ENCODE data around the gene LETM1. TPM values are rescaled to one million over a fixed set of nuclear protein-coding genes. Genes with fewer than 3 reads are reported as not detected.

LETM1 gene
- total and polyA plus RNA-seq, 3 experiments from 2014 or later, result 15.5 to 87.3 (median 85.4) TPM

DNA sequence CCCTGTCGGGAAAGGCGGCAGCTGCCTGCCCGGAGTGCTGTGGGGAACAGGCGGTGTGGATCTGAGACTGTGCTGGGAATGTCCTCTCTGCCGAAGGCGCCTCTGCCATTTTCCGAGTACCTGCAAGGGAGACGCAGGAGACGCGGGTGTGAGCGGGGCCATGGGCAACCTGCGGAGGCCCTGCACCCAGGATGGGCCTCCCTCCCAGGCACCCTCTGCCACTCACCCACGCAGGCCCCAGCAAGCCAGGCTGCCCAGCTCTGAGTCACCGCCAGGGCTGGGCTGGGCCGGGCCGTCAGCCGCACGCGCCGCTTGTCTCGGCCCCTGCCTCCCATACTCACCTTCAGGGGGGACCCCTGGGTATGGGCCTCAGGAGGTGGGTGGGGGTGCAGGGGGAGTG, 66.4 kb downstream of the LETM1 start:
- no peaks in the 10 kb centered on the region for H3K4me1 Mint-ChIP-seq
- H3K27me3 Mint-ChIP-seq, result peaks cover 5 to 7% of the 10 kb centered on the region in 2 donors
- H3K36me3 Mint-ChIP-seq, result no peaks in the 10 kb centered on the region
- DNase-seq, result no peak
- H3K4me3 Mint-ChIP-seq, result no peak overlapping the region
- no peak overlapping the region for H3K27ac Mint-ChIP-seq
- H3K9me3 Mint-ChIP-seq, result no peaks in the 10 kb centered on the region
- no peaks in the 10 kb centered on the region for H3K9me3 ChIP-seq (ENCODE audit: low read length)
- no peaks in the 10 kb centered on the region for H3K36me3 ChIP-seq (ENCODE audit: insufficient read depth, low read length)
- CTCF ChIA-PET, result no interaction called here
- no peak overlapping the region for H3K4me3 ChIP-seq (ENCODE audit: low read length)
- no peak overlapping the region for H3K27ac ChIP-seq (ENCODE audit: low read depth, low read length)
- H3K27me3 ChIP-seq (ENCODE audit: insufficient read depth, low read length, poor library complexity, severe bottlenecking), result no peaks in the 10 kb centered on the region
- POLR2A ChIA-PET, result no interaction called here
- peaks cover 5% of the 10 kb centered on the region for H3K4me1 ChIP-seq (ENCODE audit: insufficient read depth, low read length)

GRCh38 chr4:1788254-1788973, 67.5 kb downstream of the LETM1 start:
- CTCF ChIA-PET, result no interaction called here
- DNase-seq, result no peak
- H3K4me1 Mint-ChIP-seq, result no peaks in the 10 kb centered on the region
- H3K27ac Mint-ChIP-seq, result no peak overlapping the region
- Histone ChIP-seq H3K36me3 (ENCODE audit: insufficient read depth, low read length) (no peaks in the 10 kb centered on the region), H3K27ac (ENCODE audit: low read depth, low read length) (no peak overlapping the region), H3K27me3 (ENCODE audit: insufficient read depth, low read length, poor library complexity, severe bottlenecking) (no peaks in the 10 kb centered on the region), H3K4me1 (ENCODE audit: insufficient read depth, low read length) (no peaks in the 10 kb centered on the region), H3K4me3 (ENCODE audit: low read length) (no peak overlapping the region), H3K9me3 (ENCODE audit: low read length) (no peaks in the 10 kb centered on the region)
- no peaks in the 10 kb centered on the region for H3K36me3 Mint-ChIP-seq
- H3K27me3 Mint-ChIP-seq, result peaks cover 5 to 7% of the 10 kb centered on the region in 2 donors
- POLR2A ChIA-PET, result no interaction called here
- H3K9me3 Mint-ChIP-seq, result no peaks in the 10 kb centered on the region
- H3K4me3 Mint-ChIP-seq, result no peak overlapping the region

DNA sequence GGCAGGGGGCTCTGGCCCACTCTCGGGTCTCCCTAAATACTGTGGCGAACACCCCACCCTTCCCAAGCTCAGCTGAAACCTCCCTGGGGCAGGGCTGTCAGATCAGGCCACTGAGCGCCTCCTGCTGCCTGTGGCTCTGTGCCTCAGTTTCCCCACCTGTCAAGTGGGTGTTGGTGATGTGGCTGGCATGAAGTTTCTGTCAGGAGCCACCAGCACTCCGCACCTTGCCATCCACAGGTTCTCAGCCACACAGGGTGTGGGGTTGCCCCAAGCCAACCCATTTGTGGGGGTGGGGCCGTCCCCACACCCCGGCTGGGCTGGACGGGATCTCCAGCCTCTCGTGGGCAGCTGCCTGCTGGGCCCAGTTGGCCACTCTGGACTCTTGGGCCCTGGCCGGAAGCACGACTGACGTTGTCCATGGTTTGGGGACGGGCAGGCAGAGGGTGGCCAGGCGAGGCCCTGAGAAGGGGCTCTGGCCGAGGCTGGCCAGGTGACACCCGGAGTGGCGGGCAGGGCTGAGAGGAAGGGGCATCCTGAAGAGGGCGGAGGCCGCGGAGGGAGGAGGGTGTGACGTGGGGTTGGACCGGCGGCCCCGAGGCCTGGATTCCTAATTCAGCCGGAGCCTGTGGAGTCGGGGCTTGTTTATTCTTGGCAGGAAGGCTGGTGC, 68.4 kb downstream of the LETM1 start:
- H3K36me3 ChIP-seq (ENCODE audit: insufficient read depth, low read length), result no peaks in the 10 kb centered on the region
- no peaks in the 10 kb centered on the region for H3K27me3 ChIP-seq (ENCODE audit: insufficient read depth, low read length, poor library complexity, severe bottlenecking)
- H3K9me3 ChIP-seq (ENCODE audit: low read length), result no peaks in the 10 kb centered on the region
- no peak for DNase-seq
- Mint-ChIP-seq H3K9me3 (no peaks in the 10 kb centered on the region), H3K27me3 (peaks cover 5 to 7% of the 10 kb centered on the region in 2 donors), H3K4me1 (no peaks in the 10 kb centered on the region), H3K27ac (no peak overlapping the region), H3K36me3 (no peaks in the 10 kb centered on the region), H3K4me3 (no peak overlapping the region)
- H3K4me1 ChIP-seq (ENCODE audit: insufficient read depth, low read length), result no peaks in the 10 kb centered on the region
- no peak overlapping the region for H3K4me3 ChIP-seq (ENCODE audit: low read length)
- POLR2A ChIA-PET, result no interaction called here
- no peak overlapping the region for H3K27ac ChIP-seq (ENCODE audit: low read depth, low read length)
- CTCF ChIA-PET, result no interaction called here

DNA sequence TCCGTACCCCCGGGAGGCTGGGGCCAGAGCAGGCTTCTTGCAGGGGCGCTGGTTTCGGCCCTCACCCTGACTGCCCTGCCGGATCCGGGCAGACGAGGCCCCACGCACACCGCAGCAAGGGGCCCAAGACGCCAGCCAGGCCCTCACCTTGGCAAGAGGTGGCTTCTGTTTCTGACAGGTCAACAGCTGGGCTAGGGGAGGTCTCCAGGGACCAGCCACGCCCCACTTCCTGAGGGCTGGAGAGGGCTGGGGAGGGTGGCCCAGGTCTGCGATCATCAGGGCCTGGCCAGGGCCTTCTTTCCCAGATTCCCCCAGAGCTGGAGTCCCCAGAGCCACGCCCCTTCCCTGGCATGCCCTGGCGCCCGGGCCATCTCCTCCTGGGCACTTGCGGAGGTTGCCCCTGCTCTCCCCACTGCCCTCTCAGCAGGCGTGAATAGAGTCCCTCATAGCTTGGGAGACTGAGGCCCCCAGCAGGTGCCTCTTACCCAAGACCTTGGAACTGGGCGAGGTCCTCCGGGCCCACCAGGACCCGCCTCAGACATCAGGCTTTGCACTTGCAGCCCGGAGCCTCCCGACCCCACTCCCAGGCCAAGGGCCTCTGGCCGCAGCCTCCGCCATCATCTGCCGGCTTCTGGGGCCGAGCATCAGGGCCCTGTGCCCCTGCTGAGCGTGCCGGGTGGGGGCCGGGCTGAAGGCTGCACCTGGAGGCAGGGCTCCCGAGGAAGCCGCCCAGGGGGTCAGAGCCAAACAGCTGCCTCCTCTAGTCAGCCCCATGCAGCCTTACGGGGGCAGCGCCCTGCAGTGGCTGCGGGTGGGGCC, 69.2 kb downstream of the LETM1 start:
- no peak overlapping the region for H3K4me3 ChIP-seq (ENCODE audit: low read length)
- H3K4me1 ChIP-seq (ENCODE audit: insufficient read depth, low read length), result no peaks in the 10 kb centered on the region
- H3K27ac ChIP-seq (ENCODE audit: low read depth, low read length), result no peak overlapping the region
- H3K36me3 Mint-ChIP-seq, result no peaks in the 10 kb centered on the region
- H3K4me3 Mint-ChIP-seq, result no peak overlapping the region
- H3K36me3 ChIP-seq (ENCODE audit: insufficient read depth, low read length), result no peaks in the 10 kb centered on the region
- no peaks in the 10 kb centered on the region for H3K4me1 Mint-ChIP-seq
- CTCF ChIA-PET, result no interaction called here
- H3K9me3 ChIP-seq (ENCODE audit: low read length), result no peaks in the 10 kb centered on the region
- no peaks in the 10 kb centered on the region for H3K9me3 Mint-ChIP-seq
- no peak overlapping the region for H3K27ac Mint-ChIP-seq
- POLR2A ChIA-PET, result no interaction called here
- no peaks in the 10 kb centered on the region for H3K27me3 ChIP-seq (ENCODE audit: insufficient read depth, low read length, poor library complexity, severe bottlenecking)
- peaks cover 5 to 7% of the 10 kb centered on the region in 2 donors for H3K27me3 Mint-ChIP-seq
- no peak for DNase-seq

- no peaks in the 10 kb centered on the region for H3K36me3 Mint-ChIP-seq
- H3K4me1 Mint-ChIP-seq, result no peaks in the 10 kb centered on the region
- H3K4me3 Mint-ChIP-seq, result no peak overlapping the region
- H3K27me3 Mint-ChIP-seq, result peaks cover under 1 to 2% of the 10 kb centered on the region in 2 donors
- Histone ChIP-seq H3K27ac (ENCODE audit: low read depth, low read length) (no peak overlapping the region), H3K4me1 (ENCODE audit: insufficient read depth, low read length) (no peaks in the 10 kb centered on the region), H3K36me3 (ENCODE audit: insufficient read depth, low read length) (no peaks in the 10 kb centered on the region), H3K9me3 (ENCODE audit: low read length) (no peaks in the 10 kb centered on the region), H3K27me3 (ENCODE audit: insufficient read depth, low read length, poor library complexity, severe bottlenecking) (no peaks in the 10 kb centered on the region), H3K4me3 (ENCODE audit: low read length) (no peak overlapping the region)
- CTCF ChIA-PET, result no interaction called here
- DNase-seq, result no peak
- POLR2A ChIA-PET, result no interaction called here
- no peaks in the 10 kb centered on the region for H3K9me3 Mint-ChIP-seq
- no peak overlapping the region for H3K27ac Mint-ChIP-seq
Measured at GRCh38 chr4:1785592-1785991, 70.4 kb downstream of the LETM1 start.

- Histone ChIP-seq H3K9me3 (ENCODE audit: low read length) (no peaks in the 10 kb centered on the region), H3K27ac (ENCODE audit: low read depth, low read length) (no peak overlapping the region), H3K36me3 (ENCODE audit: insufficient read depth, low read length) (no peaks in the 10 kb centered on the region), H3K4me1 (ENCODE audit: insufficient read depth, low read length) (no peaks in the 10 kb centered on the region), H3K27me3 (ENCODE audit: insufficient read depth, low read length, poor library complexity, severe bottlenecking) (no peaks in the 10 kb centered on the region), H3K4me3 (ENCODE audit: low read length) (no peak overlapping the region)
- H3K27ac Mint-ChIP-seq, result no peak overlapping the region
- no peak overlapping the region for H3K4me3 Mint-ChIP-seq
- POLR2A ChIA-PET, result no interaction called here
- H3K27me3 Mint-ChIP-seq, result peaks cover 0 to 2% of the 10 kb centered on the region in 2 donors
- no peaks in the 10 kb centered on the region for H3K36me3 Mint-ChIP-seq
- no peaks in the 10 kb centered on the region for H3K4me1 Mint-ChIP-seq
- DNase-seq, result no peak
- H3K9me3 Mint-ChIP-seq, result no peaks in the 10 kb centered on the region
- CTCF ChIA-PET, result no interaction called here
Measured at GRCh38 chr4:1784789-1785591, 71.0 kb downstream of the LETM1 start.

GRCh38 chr4:1784395-1784788, 71.6 kb downstream of the LETM1 start:
- Histone ChIP-seq H3K27me3 (ENCODE audit: insufficient read depth, low read length, poor library complexity, severe bottlenecking) (no peaks in the 10 kb centered on the region), H3K4me1 (ENCODE audit: insufficient read depth, low read length) (no peaks in the 10 kb centered on the region), H3K36me3 (ENCODE audit: insufficient read depth, low read length) (no peaks in the 10 kb centered on the region), H3K27ac (ENCODE audit: low read depth, low read length) (no peak overlapping the region), H3K9me3 (ENCODE audit: low read length) (no peaks in the 10 kb centered on the region), H3K4me3 (ENCODE audit: low read length) (no peak overlapping the region)
- H3K27ac Mint-ChIP-seq, result no peak overlapping the region
- no peaks in the 10 kb centered on the region for H3K36me3 Mint-ChIP-seq
- ChIA-PET CTCF (no interaction called here), POLR2A (no interaction called here)
- peaks cover 0 to 2% of the 10 kb centered on the region in 2 donors for H3K27me3 Mint-ChIP-seq
- no peaks in the 10 kb centered on the region for H3K4me1 Mint-ChIP-seq
- H3K4me3 Mint-ChIP-seq, result no peak overlapping the region
- H3K9me3 Mint-ChIP-seq, result no peaks in the 10 kb centered on the region
- no peak for DNase-seq

DNA sequence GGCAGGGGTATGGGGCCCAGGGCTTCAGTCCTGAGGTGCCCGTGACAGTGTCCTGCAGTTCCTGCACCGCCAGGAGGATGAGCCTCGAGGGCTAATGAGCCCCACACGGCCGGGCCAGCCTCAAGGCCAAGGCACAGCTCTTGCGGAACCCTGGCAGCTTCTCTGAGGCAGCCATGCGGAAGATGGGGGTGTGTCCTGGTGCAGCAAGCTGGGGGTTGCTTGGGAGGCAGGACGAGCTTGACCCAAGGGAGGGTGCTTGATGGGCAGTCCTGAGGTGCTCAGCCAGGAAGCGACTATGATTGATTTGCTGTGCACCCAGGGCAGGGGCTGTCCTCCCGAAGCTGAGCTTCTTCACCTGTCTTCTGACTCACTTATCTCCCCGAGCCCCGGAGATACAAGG, 72.0 kb downstream of the LETM1 start:
- POLR2A ChIA-PET, result no interaction called here
- H3K4me1 ChIP-seq (ENCODE audit: insufficient read depth, low read length), result no peaks in the 10 kb centered on the region
- no peak overlapping the region for H3K27ac Mint-ChIP-seq
- H3K4me3 ChIP-seq (ENCODE audit: low read length), result no peak overlapping the region
- no peak for DNase-seq
- H3K9me3 Mint-ChIP-seq, result no peaks in the 10 kb centered on the region
- H3K27ac ChIP-seq (ENCODE audit: low read depth, low read length), result no peak overlapping the region
- H3K4me3 Mint-ChIP-seq, result no peak overlapping the region
- no peaks in the 10 kb centered on the region for H3K36me3 ChIP-seq (ENCODE audit: insufficient read depth, low read length)
- H3K36me3 Mint-ChIP-seq, result no peaks in the 10 kb centered on the region
- CTCF ChIA-PET, result no interaction called here
- no peaks in the 10 kb centered on the region for H3K9me3 ChIP-seq (ENCODE audit: low read length)
- H3K4me1 Mint-ChIP-seq, result no peaks in the 10 kb centered on the region
- no peaks in the 10 kb centered on the region for H3K27me3 ChIP-seq (ENCODE audit: insufficient read depth, low read length, poor library complexity, severe bottlenecking)
- peaks cover 0 to 3% of the 10 kb centered on the region in 2 donors for H3K27me3 Mint-ChIP-seq

All from CD8-positive, alpha-beta memory T cell (primary cell).